Spinal cord (tissue), 10 donors: Measurements from ENCODE around the gene NTMT1. TPM values are rescaled to one million over a fixed set of nuclear protein-coding genes. Genes with fewer than 3 reads are reported as not detected.

Experiments
- DNase-seq, 6 donors: peaks; one replicate each; pipeline versions ENCODE4 v3.0.0 to v3.0.0-alpha.2; 2013 to 2015; ENCODE audit warnings: low spot score in 6 of 6, low read depth in 4 of 6
- H3K27ac ChIP-seq: one replicate; pipeline ENCODE4 v1.5.1; 2013; ENCODE audit warnings: low read depth, low read length, control low read depth
- H3K27me3 ChIP-seq: one replicate; pipeline ENCODE4 v1.6.1; 2013; ENCODE audit warnings: low read length; ENCODE audit not compliant: control insufficient read depth, insufficient read depth
- H3K36me3 ChIP-seq: one replicate; pipeline ENCODE4 v1.6.1; 2013; ENCODE audit warnings: low read length; ENCODE audit not compliant: control insufficient read depth, insufficient read depth
- H3K4me1 ChIP-seq: one replicate; pipeline ENCODE4 v1.6.1; 2013; ENCODE audit warnings: low read length; ENCODE audit not compliant: control insufficient read depth, insufficient read depth
- H3K4me3 ChIP-seq: one replicate; pipeline ENCODE4 v1.5.1; 2013; ENCODE audit warnings: low read depth, low read length, control low read depth
- H3K9me3 ChIP-seq: one replicate; pipeline ENCODE4 v1.6.1; 2013; ENCODE audit warnings: low read length; ENCODE audit not compliant: control insufficient read depth, insufficient read depth
- WGBS: methylation state at CpG from one replicate; pipeline ENCODE4 v1.1.5; 2013; ENCODE audit warnings: missing lambda C conversion rate; ENCODE audit not compliant: insufficient coverage; 5-methylcytosine and 5-hydroxymethylcytosine counted together
- polyA plus RNA-seq, 2 donors: library from polyadenylated mRNA; unstranded; fragments of 120-200 nt; gene quantifications; one replicate each; pipeline ENCODE4 v1.2.1, GENCODE V29; 2013; ENCODE audit not compliant: insufficient read length in 2 of 2
- total RNA-seq, 2 donors: library from RNA; depleted of rRNA in 1 of 2; stranded (reverse); fragments of 120-200 nt in 1 of 2; fragments of >200 nt in 1 of 2; gene quantifications; one replicate each; pipeline versions ENCODE4 v1.2.3 to v1.2.4, GENCODE V29; 2013 to 2014
- donor health status: healthy.

The NTMT1 gene
- total and polyA plus RNA-seq, 4 donors, result 15.9 to 39.9 (median 32.4) TPM

GRCh38 chr9:129648764-129649115 lies 22.8 kb downstream of the NTMT1 start:
- Histone ChIP-seq H3K27ac (no peak overlapping the region), H3K4me1 (peaks cover 13% of the 10 kb centered on the region), H3K4me3 (no peak overlapping the region), H3K27me3 (peaks cover 2% of the 10 kb centered on the region), H3K36me3 (no peaks in the 10 kb centered on the region), H3K9me3 (no peaks in the 10 kb centered on the region)
- WGBS, result 73% methylated on average over 5 of the region's 10 CpGs
- no peak for DNase-seq

DNA sequence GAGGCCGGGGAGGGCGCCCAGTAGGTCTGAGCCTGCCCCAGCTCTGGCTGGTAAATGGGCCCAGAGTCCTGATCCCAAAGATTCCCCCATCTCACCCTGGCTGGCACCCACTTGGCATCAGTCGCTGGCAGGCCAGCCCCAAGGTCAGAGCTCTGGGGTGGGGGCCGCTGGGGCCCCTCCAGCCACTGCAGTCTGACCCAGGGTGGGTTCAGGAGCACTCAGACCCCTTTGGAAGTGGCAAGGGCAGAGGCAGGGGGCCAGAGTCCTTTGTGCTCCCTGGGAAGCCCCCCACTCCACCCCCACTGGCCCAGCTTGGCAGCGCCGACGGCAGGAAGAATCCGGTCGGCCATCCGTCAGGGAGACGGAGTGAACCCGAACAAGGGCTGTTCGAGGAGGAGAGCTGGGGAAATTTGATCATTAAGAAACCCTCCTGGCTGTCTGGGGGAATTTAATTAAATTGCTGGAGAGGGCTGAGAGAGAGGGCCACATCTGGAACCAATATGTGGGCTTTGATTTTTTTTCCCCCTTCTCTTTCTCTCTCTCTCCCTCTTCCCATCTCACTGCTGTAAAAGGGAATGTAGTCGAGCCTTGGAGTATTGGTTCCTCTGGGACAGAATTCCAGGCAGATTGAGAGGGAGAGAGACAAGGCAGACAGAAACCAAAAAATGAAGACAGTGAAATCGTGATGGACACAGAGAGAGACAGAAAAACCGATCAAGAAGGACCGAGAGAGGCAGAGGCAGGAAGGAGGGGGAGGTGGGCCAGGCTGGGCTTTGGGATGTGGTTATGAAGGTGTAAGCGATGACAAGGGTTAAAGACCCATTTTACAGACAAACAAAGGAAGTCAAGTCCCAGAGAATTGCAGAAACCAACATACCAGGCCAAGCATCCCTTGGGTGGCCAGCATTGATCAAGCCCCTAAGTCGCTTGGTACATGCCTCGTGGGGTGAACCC lies 24.0 kb downstream of the NTMT1 start:
- no peak for DNase-seq
- H3K27ac ChIP-seq, result no peak overlapping the region
- WGBS, result 49% methylated on average over 15 of the region's 20 CpGs

DNA sequence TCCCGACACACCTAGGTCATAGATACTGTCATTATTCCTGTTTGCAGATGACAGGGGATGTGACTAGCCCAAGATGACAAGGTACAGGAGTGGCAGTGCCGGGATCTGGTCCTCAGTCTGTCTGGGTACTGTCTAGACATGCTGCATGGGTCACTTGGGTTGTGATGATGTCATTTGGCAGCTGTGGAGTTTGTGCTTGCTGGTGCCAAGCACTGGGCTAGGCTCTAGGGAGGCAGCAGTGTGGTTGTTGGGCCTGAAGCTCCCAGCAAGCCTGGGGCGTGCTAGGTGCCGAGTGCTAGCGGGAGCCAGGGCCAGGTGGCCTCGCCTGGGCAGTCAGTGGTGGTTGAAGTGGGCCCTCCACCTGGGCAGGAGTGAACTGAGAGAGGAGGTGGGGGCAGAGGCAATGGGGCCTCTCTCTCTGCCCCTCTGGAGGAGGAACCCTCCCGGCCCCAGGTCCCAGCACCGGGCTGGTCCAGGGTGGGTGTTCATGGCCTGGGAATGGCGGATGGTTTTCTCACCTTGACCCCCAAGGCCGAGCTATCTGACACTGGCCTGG lies 24.8 kb downstream of the NTMT1 start:
- DNase-seq, result no peak
- Histone ChIP-seq H3K27ac (no peak overlapping the region), H3K4me1 (peaks cover 24% of the 10 kb centered on the region), H3K4me3 (no peak overlapping the region), H3K27me3 (peaks cover 2% of the 10 kb centered on the region), H3K36me3 (no peaks in the 10 kb centered on the region), H3K9me3 (no peaks in the 10 kb centered on the region)
- WGBS, result 95% methylated on average over 9 of the region's 10 CpGs

More for the DNA sequence above, 24.0 kb downstream of the NTMT1 start:
- peaks cover 22% of the 10 kb centered on the region for H3K4me1 ChIP-seq
- H3K4me3 ChIP-seq, result no peak overlapping the region
- no peaks in the 10 kb centered on the region for H3K36me3 ChIP-seq
- no peaks in the 10 kb centered on the region for H3K9me3 ChIP-seq
- peaks cover 2% of the 10 kb centered on the region for H3K27me3 ChIP-seq

- Histone ChIP-seq H3K4me3 (no peak overlapping the region), H3K27me3 (peaks cover 2% of the 10 kb centered on the region), H3K27ac (no peak overlapping the region), H3K9me3 (no peaks in the 10 kb centered on the region), H3K4me1 (peaks cover 24% of the 10 kb centered on the region), H3K36me3 (no peaks in the 10 kb centered on the region)
- WGBS, result 19% methylated on average over 5 of the region's 19 CpGs
- peak in 1 of 6 donors; percentile 62 for DNase-seq
Observed at GRCh38 chr9:129653823-129654553, 28.0 kb downstream of the NTMT1 start.

DNA sequence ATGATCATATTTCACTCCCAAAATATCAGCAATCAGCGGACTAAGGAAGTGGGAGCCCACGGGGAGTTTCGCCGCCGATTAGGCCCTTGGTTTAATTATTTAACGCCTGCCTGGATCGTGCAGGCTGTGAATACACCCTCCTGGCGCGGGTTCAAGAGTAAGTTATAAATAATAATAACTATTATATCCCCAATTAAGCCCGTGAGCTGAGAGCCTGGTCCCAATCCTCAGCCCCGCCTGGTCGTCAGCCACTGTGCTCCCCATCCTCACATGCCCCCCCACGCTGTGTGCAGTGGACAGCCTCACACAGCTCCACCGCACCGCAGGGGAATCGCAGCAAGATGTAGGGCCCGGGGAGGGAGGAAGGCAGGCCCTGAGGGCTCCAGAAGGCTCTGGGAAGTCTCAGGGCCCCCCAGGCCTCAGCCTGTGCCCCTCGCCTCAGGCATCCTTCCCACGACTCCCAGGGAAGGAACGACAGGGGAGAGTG lies 28.6 kb downstream of the NTMT1 start:
- H3K36me3 ChIP-seq, result no peaks in the 10 kb centered on the region
- no peak overlapping the region for H3K27ac ChIP-seq
- no peaks in the 10 kb centered on the region for H3K9me3 ChIP-seq
- no peaks in the 10 kb centered on the region for H3K27me3 ChIP-seq
- no peak overlapping the region for H3K4me3 ChIP-seq
- DNase-seq, result peak in 1 of 6 donors; percentile 58
- H3K4me1 ChIP-seq, result peaks cover 18% of the 10 kb centered on the region
- 56% methylated on average over 7 of the region's 20 CpGs for WGBS

DNA sequence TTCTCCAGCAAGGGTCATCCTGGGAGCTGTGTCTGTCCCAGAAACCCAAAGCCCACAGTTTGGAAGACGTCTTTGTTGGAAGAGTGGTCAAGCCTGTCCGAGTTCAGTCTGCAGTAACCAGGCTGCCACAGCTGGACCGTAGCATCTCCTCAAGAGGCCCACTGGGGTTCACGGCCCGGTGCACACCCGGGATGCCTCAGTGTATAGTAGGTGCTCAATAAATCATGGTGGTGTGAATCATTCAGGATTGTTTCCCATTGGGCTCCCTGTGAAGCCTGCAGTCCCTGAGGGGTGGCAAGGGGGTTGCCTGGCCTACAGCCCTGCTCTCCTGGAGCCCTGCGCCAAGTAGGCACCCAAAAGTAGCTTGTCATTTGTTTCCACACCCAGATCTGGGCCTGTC lies 29.2 kb downstream of the NTMT1 start:
- H3K27ac ChIP-seq, result no peak overlapping the region
- no peak for DNase-seq
- H3K27me3 ChIP-seq, result no peaks in the 10 kb centered on the region
- peaks cover 15% of the 10 kb centered on the region for H3K4me1 ChIP-seq
- no peaks in the 10 kb centered on the region for H3K9me3 ChIP-seq
- H3K36me3 ChIP-seq, result no peaks in the 10 kb centered on the region
- no peak overlapping the region for H3K4me3 ChIP-seq
- WGBS, result 91% methylated on average over 7 of the region's 7 CpGs

GRCh38 chr9:129655696-129656095 lies 29.7 kb downstream of the NTMT1 start:
- Histone ChIP-seq H3K27me3 (no peaks in the 10 kb centered on the region), H3K36me3 (no peaks in the 10 kb centered on the region), H3K4me1 (peaks cover 15% of the 10 kb centered on the region), H3K27ac (no peak overlapping the region), H3K4me3 (no peak overlapping the region), H3K9me3 (no peaks in the 10 kb centered on the region)
- DNase-seq, result no peak
- WGBS, result 94% methylated on average over 4 of the region's 7 CpGs

GRCh38 chr9:129656795-129657390 lies 30.9 kb downstream of the NTMT1 start:
- no peaks in the 10 kb centered on the region for H3K9me3 ChIP-seq
- no peaks in the 10 kb centered on the region for H3K36me3 ChIP-seq
- H3K4me3 ChIP-seq, result no peak overlapping the region
- no peak for DNase-seq
- peaks cover 15% of the 10 kb centered on the region for H3K4me1 ChIP-seq
- 85% methylated on average over 10 of the region's 12 CpGs for WGBS
- no peak overlapping the region for H3K27ac ChIP-seq
- no peaks in the 10 kb centered on the region for H3K27me3 ChIP-seq

- H3K4me1 ChIP-seq, result peaks cover 9% of the 10 kb centered on the region
- no peaks in the 10 kb centered on the region for H3K9me3 ChIP-seq
- H3K4me3 ChIP-seq, result no peak overlapping the region
- peaks cover 21% of the 10 kb centered on the region for H3K27me3 ChIP-seq
- no peak for DNase-seq
- H3K27ac ChIP-seq, result no peak overlapping the region
- no peaks in the 10 kb centered on the region for H3K36me3 ChIP-seq
- 100% methylated on average over 1 of the region's 2 CpGs for WGBS
Observed at GRCh38 chr9:129661029-129661428, 35.1 kb downstream of the NTMT1 start.
